GM21367 (cell line): ENCODE measurements around the gene ZCCHC8.

Experiments used
- ATAC-seq: cut with Tn5 transposase; IDR thresholded peaks from one replicate; pipeline ENCODE4 v1.9.1; 2021; ENCODE audit not compliant: unreplicated experiment

The ZCCHC8 gene

GRCh38 chr12:122500685-122501488 is at the start of gene ZCCHC8:
ZCCHC8 (minus strand) TSS chr12:122500932; CDS start chr12:122500840, 92 bp downstream.
- ATAC-seq = peak; percentile 91

GRCh38 chr12:122547330-122547729 is 46.6 kb upstream of the ZCCHC8 start:
- ATAC-seq = no peak

- ATAC-seq = no peak
Observed at GRCh38 chr12:122545855-122546254, 45.1 kb upstream of the ZCCHC8 start.

GRCh38 chr12:122544537-122544936 is 43.8 kb upstream of the ZCCHC8 start:
- ATAC-seq = no peak

GRCh38 chr12:122538496-122538895 is 37.8 kb upstream of the ZCCHC8 start:
- no peak for ATAC-seq

- ATAC-seq = no peak
Observed at GRCh38 chr12:122537021-122537420, 36.3 kb upstream of the ZCCHC8 start.

- no peak for ATAC-seq
Observed at GRCh38 chr12:122533856-122534255, 33.1 kb upstream of the ZCCHC8 start.

- no peak for ATAC-seq
Observed at GRCh38 chr12:122528992-122529391, 28.3 kb upstream of the ZCCHC8 start.

- no peak for ATAC-seq
Observed at GRCh38 chr12:122528582-122528981, 27.9 kb upstream of the ZCCHC8 start.

- no peak for ATAC-seq
Observed at GRCh38 chr12:122527478-122527944, 26.8 kb upstream of the ZCCHC8 start.

GRCh38 chr12:122526683-122527477 is 26.1 kb upstream of the ZCCHC8 start, which contains the start of the genes KNTC1 and RSRC2:
KNTC1 (plus strand) TSS chr12:122527249; CDS start chr12:122530064, 2,815 bp downstream.
RSRC2 (minus strand) TSS chr12:122526936; CDS start chr12:122526853, 83 bp downstream.
- ATAC-seq = peak; percentile 83

- ATAC-seq = no peak
Observed at GRCh38 chr12:122523846-122524718, 23.4 kb upstream of the ZCCHC8 start.

- no peak for ATAC-seq
Observed at GRCh38 chr12:122523280-122523679, 22.5 kb upstream of the ZCCHC8 start.

GRCh38 chr12:122520676-122521075 is 19.9 kb upstream of the ZCCHC8 start:
- ATAC-seq = no peak

GRCh38 chr12:122519418-122519817 is 18.7 kb upstream of the ZCCHC8 start:
- no peak for ATAC-seq

GRCh38 chr12:122518908-122519307 is 18.2 kb upstream of the ZCCHC8 start:
- ATAC-seq = no peak

GRCh38 chr12:122517877-122518276 is 17.1 kb upstream of the ZCCHC8 start:
- ATAC-seq = no peak

GRCh38 chr12:122516544-122517361 is 16.0 kb upstream of the ZCCHC8 start:
- no peak for ATAC-seq

GRCh38 chr12:122515275-122515674 is 14.5 kb upstream of the ZCCHC8 start:
- ATAC-seq = no peak

GRCh38 chr12:122513660-122514059 is 12.9 kb upstream of the ZCCHC8 start:
- ATAC-seq = no peak
